ENCODE measurements around the gene BICC1.

BICC1 gene

DNA sequence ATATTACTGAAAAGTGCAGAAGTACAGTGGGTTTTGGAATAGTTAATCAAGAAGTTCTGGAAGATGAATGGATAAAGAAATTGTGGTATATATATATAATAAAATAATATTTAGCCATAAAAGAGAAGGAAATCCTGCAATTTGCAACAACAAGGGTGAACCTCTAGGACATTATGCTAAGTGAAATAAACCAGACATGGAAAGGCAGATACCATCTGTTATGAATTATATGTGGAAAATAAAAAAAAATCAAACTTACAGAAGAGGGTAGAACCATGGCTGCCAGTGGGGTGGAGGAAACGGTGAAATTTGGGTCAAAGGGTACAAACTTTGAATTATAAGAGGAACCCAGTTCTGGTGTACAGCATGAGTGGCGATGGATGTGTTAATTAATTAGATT, 162.6 kb downstream of the BICC1 start:
- no peaks in the 10 kb centered on the region for H3K27me3 ChIP-seq (ENCODE audit: control insufficient read depth in 1 of 2, insufficient read depth in 2 of 2, low read length in 2 of 2)
- H3K4me3 ChIP-seq (ENCODE audit: low read depth in 1 of 2, low read length in 2 of 2) = no peak overlapping the region
- H3K36me3 ChIP-seq (ENCODE audit: control insufficient read depth in 1 of 2, insufficient read depth in 2 of 2, low read length in 2 of 2) = no peaks in the 10 kb centered on the region
- no peak overlapping the region for H3K9ac ChIP-seq (ENCODE audit: low read depth in 1 of 2, low read length in 2 of 2)
- H3K27ac ChIP-seq (ENCODE audit: low read depth, low read length) = no peak overlapping the region
- H3K9me3 ChIP-seq (ENCODE audit: control insufficient read depth in 1 of 2, low read length in 2 of 2) = no peaks in the 10 kb centered on the region
- H3K4me1 ChIP-seq (ENCODE audit: control insufficient read depth in 1 of 2, insufficient read depth in 2 of 2, low read length in 2 of 2) = no peaks in the 10 kb centered on the region

DNA sequence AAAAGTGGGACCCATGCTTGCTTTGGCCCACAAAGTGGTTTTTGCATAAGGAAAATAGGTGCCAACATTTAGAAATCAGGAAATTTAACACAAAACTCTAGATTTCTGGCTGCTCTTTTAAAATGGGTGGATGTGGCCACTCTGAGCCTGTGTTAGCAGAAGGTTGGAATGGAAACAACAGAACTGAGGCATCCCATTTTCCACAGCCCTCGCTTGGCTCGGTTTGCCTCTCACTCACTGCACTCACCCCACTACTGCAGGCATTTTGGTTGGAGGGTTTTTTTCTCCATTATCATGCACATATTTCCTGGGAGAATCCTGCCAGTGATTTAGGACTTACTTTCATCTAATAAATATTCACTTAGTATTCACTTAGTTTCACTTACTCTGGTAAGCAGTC, 178.9 kb downstream of the BICC1 start:
- Histone ChIP-seq H3K27me3 (ENCODE audit: control insufficient read depth in 1 of 2, insufficient read depth in 2 of 2, low read length in 2 of 2) (no peaks in the 10 kb centered on the region), H3K4me1 (ENCODE audit: control insufficient read depth in 1 of 2, insufficient read depth in 2 of 2, low read length in 2 of 2) (no peaks in the 10 kb centered on the region), H3K9me3 (ENCODE audit: control insufficient read depth in 1 of 2, low read length in 2 of 2) (peaks cover 5 to 6% of the 10 kb centered on the region in 2 donors), H3K36me3 (ENCODE audit: control insufficient read depth in 1 of 2, insufficient read depth in 2 of 2, low read length in 2 of 2) (no peaks in the 10 kb centered on the region), H3K27ac (ENCODE audit: low read depth, low read length) (no peak overlapping the region), H3K4me3 (ENCODE audit: low read depth in 1 of 2, low read length in 2 of 2) (no peak overlapping the region), H3K9ac (ENCODE audit: low read depth in 1 of 2, low read length in 2 of 2) (no peak overlapping the region)

DNA sequence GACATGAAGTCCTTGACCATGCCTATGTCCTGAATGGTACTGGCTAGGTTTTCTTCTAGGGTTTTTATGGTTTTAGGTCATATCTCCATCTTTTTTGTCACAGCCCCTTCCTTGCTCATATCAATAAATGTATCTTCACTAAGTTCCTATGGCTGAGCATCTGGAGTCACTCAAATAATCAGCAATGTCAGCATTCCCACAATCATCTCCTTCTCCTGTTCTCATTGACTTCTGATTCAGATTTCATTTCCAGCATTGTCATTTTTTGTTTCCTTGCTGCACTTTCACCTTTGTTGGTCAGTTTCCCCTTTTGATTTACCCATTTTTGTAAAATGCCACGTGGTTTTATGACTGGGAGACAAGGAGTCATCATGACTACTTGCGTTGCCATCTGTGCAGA, 181.2 kb downstream of the BICC1 start:
- no peaks in the 10 kb centered on the region for H3K27me3 ChIP-seq (ENCODE audit: control insufficient read depth in 1 of 2, insufficient read depth in 2 of 2, low read length in 2 of 2)
- H3K4me3 ChIP-seq (ENCODE audit: low read depth in 1 of 2, low read length in 2 of 2) = no peak overlapping the region
- no peaks in the 10 kb centered on the region for H3K9me3 ChIP-seq (ENCODE audit: control insufficient read depth in 1 of 2, low read length in 2 of 2)
- no peak overlapping the region for H3K9ac ChIP-seq (ENCODE audit: low read depth in 1 of 2, low read length in 2 of 2)
- H3K36me3 ChIP-seq (ENCODE audit: control insufficient read depth in 1 of 2, insufficient read depth in 2 of 2, low read length in 2 of 2) = no peaks in the 10 kb centered on the region
- no peak overlapping the region for H3K27ac ChIP-seq (ENCODE audit: low read depth, low read length)
- H3K4me1 ChIP-seq (ENCODE audit: control insufficient read depth in 1 of 2, insufficient read depth in 2 of 2, low read length in 2 of 2) = no peaks in the 10 kb centered on the region

DNA sequence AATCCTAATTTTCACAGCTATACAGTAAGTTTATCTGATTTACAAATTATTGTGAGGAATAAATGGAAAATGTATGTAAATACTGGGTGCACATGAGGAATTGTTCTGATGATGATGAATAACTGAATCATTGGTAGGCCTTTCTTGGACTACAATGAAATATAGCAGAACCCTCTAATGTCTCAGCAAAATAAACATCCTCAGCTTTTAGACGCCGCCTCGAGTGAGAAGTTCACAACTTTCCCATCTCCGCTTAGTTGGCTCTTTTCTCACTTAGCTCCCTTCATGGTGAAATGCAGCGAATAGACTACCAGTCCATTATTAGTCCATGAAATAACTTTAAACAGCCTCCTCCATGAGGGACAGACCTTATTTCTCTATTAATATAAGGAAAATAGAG, 182.3 kb downstream of the BICC1 start:
- Histone ChIP-seq H3K9me3 (ENCODE audit: control insufficient read depth in 1 of 2, low read length in 2 of 2) (no peaks in the 10 kb centered on the region), H3K4me1 (ENCODE audit: control insufficient read depth in 1 of 2, insufficient read depth in 2 of 2, low read length in 2 of 2) (no peaks in the 10 kb centered on the region), H3K36me3 (ENCODE audit: control insufficient read depth in 1 of 2, insufficient read depth in 2 of 2, low read length in 2 of 2) (no peaks in the 10 kb centered on the region), H3K4me3 (ENCODE audit: low read depth in 1 of 2, low read length in 2 of 2) (no peak overlapping the region), H3K27ac (ENCODE audit: low read depth, low read length) (no peak overlapping the region), H3K9ac (ENCODE audit: low read depth in 1 of 2, low read length in 2 of 2) (no peak overlapping the region), H3K27me3 (ENCODE audit: control insufficient read depth in 1 of 2, insufficient read depth in 2 of 2, low read length in 2 of 2) (no peaks in the 10 kb centered on the region)

DNA sequence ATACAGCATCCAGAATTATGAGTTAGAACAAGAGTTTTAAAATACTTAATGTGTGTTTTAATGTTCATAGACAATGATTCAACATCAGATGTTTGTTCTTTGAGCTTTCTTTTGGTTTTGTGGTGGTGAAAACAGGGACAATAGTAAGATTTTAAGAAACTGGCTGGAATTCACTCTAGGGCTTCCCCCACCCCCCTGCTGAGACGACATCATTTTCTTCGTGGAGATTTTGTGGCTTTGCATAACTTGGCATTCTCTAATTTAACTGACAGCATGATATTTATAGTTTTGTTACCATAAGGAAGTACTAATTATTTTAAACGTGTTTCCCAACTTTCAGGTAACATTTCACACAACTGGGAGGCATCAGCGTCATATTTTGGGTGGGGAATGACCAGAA, 184.1 kb downstream of the BICC1 start:
- H3K9ac ChIP-seq (ENCODE audit: low read depth in 1 of 2, low read length in 2 of 2) = no peak overlapping the region
- H3K27ac ChIP-seq (ENCODE audit: low read depth, low read length) = no peak overlapping the region
- no peaks in the 10 kb centered on the region for H3K36me3 ChIP-seq (ENCODE audit: control insufficient read depth in 1 of 2, insufficient read depth in 2 of 2, low read length in 2 of 2)
- H3K4me1 ChIP-seq (ENCODE audit: control insufficient read depth in 1 of 2, insufficient read depth in 2 of 2, low read length in 2 of 2) = no peaks in the 10 kb centered on the region
- H3K9me3 ChIP-seq (ENCODE audit: control insufficient read depth in 1 of 2, low read length in 2 of 2) = no peaks in the 10 kb centered on the region
- H3K27me3 ChIP-seq (ENCODE audit: control insufficient read depth in 1 of 2, insufficient read depth in 2 of 2, low read length in 2 of 2) = no peaks in the 10 kb centered on the region
- no peak overlapping the region for H3K4me3 ChIP-seq (ENCODE audit: low read depth in 1 of 2, low read length in 2 of 2)

DNA sequence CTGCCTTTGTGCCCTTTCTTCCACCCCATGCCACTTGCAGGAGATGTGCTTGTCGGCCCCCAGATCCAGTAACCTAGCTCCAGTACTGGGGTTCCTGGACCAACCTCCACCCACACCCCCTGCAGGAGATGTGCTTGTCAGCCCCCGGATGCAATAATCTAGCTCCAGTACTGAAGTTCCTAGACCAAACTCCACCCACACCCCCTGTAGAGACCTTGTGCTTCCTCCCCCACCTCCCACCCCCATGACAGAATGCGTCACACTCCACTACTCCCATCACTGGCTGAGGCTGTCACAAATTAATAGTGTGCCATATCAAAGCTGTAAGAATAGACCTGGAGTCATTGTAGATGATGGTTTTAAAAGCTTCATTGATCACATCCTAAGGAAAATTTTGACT, 185.0 kb downstream of the BICC1 start:
- Histone ChIP-seq H3K27ac (ENCODE audit: low read depth, low read length) (no peak overlapping the region), H3K4me3 (ENCODE audit: low read depth in 1 of 2, low read length in 2 of 2) (no peak overlapping the region), H3K4me1 (ENCODE audit: control insufficient read depth in 1 of 2, insufficient read depth in 2 of 2, low read length in 2 of 2) (no peaks in the 10 kb centered on the region), H3K9ac (ENCODE audit: low read depth in 1 of 2, low read length in 2 of 2) (no peak overlapping the region), H3K36me3 (ENCODE audit: control insufficient read depth in 1 of 2, insufficient read depth in 2 of 2, low read length in 2 of 2) (no peaks in the 10 kb centered on the region), H3K27me3 (ENCODE audit: control insufficient read depth in 1 of 2, insufficient read depth in 2 of 2, low read length in 2 of 2) (no peaks in the 10 kb centered on the region), H3K9me3 (ENCODE audit: control insufficient read depth in 1 of 2, low read length in 2 of 2) (no peaks in the 10 kb centered on the region)

DNA sequence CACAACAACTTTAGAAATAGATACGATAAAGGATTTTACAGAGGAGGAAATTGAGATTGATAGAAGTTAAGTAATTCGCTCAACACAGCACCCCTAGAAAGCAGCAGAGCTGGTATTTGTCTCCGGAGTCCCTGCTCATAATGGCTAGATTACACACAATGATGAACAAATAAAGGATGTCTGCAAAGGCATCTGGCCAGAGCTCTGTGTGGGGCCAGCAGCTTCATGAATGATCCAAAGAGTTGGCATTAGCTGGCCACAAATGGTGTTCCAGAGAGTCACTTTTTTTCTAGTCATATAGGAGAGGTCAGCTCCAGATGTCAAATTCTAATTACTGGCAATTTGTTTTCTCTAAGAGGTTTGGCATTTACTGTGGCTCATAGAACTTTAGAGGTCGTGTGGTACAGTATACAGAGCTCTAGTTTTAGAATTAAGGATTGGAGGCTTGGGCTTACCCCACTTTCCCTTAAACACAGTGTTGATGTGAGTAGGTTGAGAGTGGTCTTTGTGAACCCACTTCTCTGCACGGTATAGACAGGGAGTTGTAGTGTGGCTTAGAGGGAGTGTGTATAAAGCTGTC, 186.2 kb downstream of the BICC1 start:
- Histone ChIP-seq H3K9me3 (ENCODE audit: control insufficient read depth in 1 of 2, low read length in 2 of 2) (no peaks in the 10 kb centered on the region), H3K4me3 (ENCODE audit: low read depth in 1 of 2, low read length in 2 of 2) (no peak overlapping the region), H3K36me3 (ENCODE audit: control insufficient read depth in 1 of 2, insufficient read depth in 2 of 2, low read length in 2 of 2) (no peaks in the 10 kb centered on the region), H3K27me3 (ENCODE audit: control insufficient read depth in 1 of 2, insufficient read depth in 2 of 2, low read length in 2 of 2) (no peaks in the 10 kb centered on the region), H3K9ac (ENCODE audit: low read depth in 1 of 2, low read length in 2 of 2) (no peak overlapping the region), H3K27ac (ENCODE audit: low read depth, low read length) (no peak overlapping the region), H3K4me1 (ENCODE audit: control insufficient read depth in 1 of 2, insufficient read depth in 2 of 2, low read length in 2 of 2) (no peaks in the 10 kb centered on the region)

DNA sequence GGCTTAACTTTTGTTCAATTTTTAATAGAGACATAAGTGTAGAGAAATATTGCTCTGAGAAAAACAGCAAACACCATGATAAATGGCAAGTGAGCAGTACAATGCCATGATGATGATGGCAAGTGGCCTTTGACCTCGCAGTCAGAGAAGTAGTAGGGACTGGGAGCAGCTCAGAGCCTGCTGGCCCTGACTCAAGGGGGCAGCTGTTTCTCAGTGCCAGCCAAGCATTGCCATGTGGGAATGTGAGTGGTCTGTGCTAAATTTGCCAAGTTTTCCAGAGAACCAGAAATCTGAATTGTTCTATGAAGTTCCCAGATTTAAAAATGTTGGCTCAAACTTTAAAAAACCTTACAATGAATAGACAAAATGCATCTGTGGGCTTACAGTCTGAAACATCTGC, 187.9 kb downstream of the BICC1 start:
- H3K9me3 ChIP-seq (ENCODE audit: control insufficient read depth in 1 of 2, low read length in 2 of 2) = no peaks in the 10 kb centered on the region
- no peaks in the 10 kb centered on the region for H3K36me3 ChIP-seq (ENCODE audit: control insufficient read depth in 1 of 2, insufficient read depth in 2 of 2, low read length in 2 of 2)
- H3K4me3 ChIP-seq (ENCODE audit: low read depth in 1 of 2, low read length in 2 of 2) = no peak overlapping the region
- no peaks in the 10 kb centered on the region for H3K27me3 ChIP-seq (ENCODE audit: control insufficient read depth in 1 of 2, insufficient read depth in 2 of 2, low read length in 2 of 2)
- H3K27ac ChIP-seq (ENCODE audit: low read depth, low read length) = no peak overlapping the region
- H3K4me1 ChIP-seq (ENCODE audit: control insufficient read depth in 1 of 2, insufficient read depth in 2 of 2, low read length in 2 of 2) = no peaks in the 10 kb centered on the region
- no peak overlapping the region for H3K9ac ChIP-seq (ENCODE audit: low read depth in 1 of 2, low read length in 2 of 2)

DNA sequence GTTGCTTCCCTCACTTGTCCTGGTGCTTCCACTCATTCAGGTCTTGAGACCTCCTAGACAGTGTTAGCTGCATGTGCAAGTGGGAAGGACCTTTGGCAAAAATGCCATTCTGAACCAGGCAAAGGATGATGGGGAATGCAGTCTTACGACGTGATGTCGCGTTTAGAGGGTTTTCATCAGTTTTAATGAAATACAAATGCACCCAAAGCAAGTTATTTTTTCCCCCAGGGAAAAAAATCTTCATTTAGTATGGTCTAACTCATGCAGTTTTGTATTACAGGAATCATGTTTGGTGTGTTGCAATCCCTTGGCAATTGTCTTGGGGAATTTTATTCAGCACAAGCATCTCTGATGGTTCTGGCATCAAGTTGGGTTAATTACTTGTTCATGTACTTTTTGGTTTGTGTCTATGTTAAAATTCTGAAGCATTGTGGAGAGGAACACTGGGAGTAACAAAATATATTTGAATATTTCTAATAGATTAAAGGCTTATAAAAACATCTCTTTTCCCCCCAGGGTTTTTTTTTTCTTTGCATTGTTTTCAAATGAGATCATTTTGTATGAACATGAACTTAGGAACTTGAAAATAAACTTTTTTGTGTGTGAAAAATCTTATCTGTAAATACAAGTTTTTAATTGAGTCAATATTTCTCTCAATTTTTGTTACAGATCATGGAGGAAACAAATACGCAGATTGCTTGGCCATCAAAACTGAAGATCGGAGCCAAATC, 188.9 kb downstream of the BICC1 start:
- Histone ChIP-seq H3K9me3 (ENCODE audit: control insufficient read depth in 1 of 2, low read length in 2 of 2) (no peaks in the 10 kb centered on the region), H3K36me3 (ENCODE audit: control insufficient read depth in 1 of 2, insufficient read depth in 2 of 2, low read length in 2 of 2) (no peaks in the 10 kb centered on the region), H3K27ac (ENCODE audit: low read depth, low read length) (no peak overlapping the region), H3K4me3 (ENCODE audit: low read depth in 1 of 2, low read length in 2 of 2) (no peak overlapping the region), H3K27me3 (ENCODE audit: control insufficient read depth in 1 of 2, insufficient read depth in 2 of 2, low read length in 2 of 2) (no peaks in the 10 kb centered on the region), H3K9ac (ENCODE audit: low read depth in 1 of 2, low read length in 2 of 2) (no peak overlapping the region), H3K4me1 (ENCODE audit: control insufficient read depth in 1 of 2, insufficient read depth in 2 of 2, low read length in 2 of 2) (no peaks in the 10 kb centered on the region)

DNA sequence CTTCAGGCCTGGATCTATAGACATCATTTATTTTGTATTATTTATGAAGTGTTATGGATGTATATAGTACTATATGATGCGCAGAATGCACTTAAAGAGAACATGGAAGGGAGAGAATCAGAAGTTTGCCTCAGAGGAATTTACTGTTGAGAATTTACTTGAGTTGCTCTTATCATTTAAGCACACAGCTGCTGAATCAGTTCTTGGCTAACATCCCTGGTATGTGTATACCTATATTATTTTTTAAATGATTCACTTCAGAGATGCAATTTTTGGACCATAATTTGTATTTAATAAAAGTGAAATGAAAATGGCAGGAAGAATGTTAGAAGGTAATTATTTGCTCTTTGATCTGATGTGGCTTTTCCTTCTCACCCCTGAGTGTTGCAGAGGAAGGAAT, 191.6 kb downstream of the BICC1 start:
- Histone ChIP-seq H3K27me3 (ENCODE audit: control insufficient read depth in 1 of 2, insufficient read depth in 2 of 2, low read length in 2 of 2) (no peaks in the 10 kb centered on the region), H3K9me3 (ENCODE audit: control insufficient read depth in 1 of 2, low read length in 2 of 2) (no peaks in the 10 kb centered on the region), H3K4me1 (ENCODE audit: control insufficient read depth in 1 of 2, insufficient read depth in 2 of 2, low read length in 2 of 2) (no peaks in the 10 kb centered on the region), H3K4me3 (ENCODE audit: low read depth in 1 of 2, low read length in 2 of 2) (no peak overlapping the region), H3K27ac (ENCODE audit: low read depth, low read length) (no peak overlapping the region), H3K9ac (ENCODE audit: low read depth in 1 of 2, low read length in 2 of 2) (no peak overlapping the region), H3K36me3 (ENCODE audit: control insufficient read depth in 1 of 2, insufficient read depth in 2 of 2, low read length in 2 of 2) (no peaks in the 10 kb centered on the region)

Data from duodenal mucosa (tissue), 2 donors.